HAP-1 (cell line): ENCODE measurements around the gene MAP7D2.

ENCODE experiments used
- DNase-seq, 2 experiments: peaks; one replicate each; pipeline ENCODE4 v3.0.0-alpha.2; 2016 to 2020; ENCODE audit warnings: low spot score in 2 of 2
- H3K27me3 ChIP-seq: fragments of 250-450 bp; sonication (Bioruptor Pico); 2 replicates; pipeline ENCODE4 v1.5.1; 2020; ENCODE audit warnings: low read depth, mild to moderate bottlenecking, moderate library complexity
- H3K36me3 ChIP-seq: fragments of 250-450 bp; sonication (Bioruptor Pico); replicated peaks from 2 replicates; pipeline ENCODE4 v1.5.1; 2020; ENCODE audit warnings: mild to moderate bottlenecking
- H3K4me1 ChIP-seq: fragments of 250-450 bp; sonication (Bioruptor Pico); 2 replicates; pipeline ENCODE4 v1.5.1; 2020; ENCODE audit warnings: mild to moderate bottlenecking
- H3K4me3 ChIP-seq: fragments of 250-450 bp; sonication (Bioruptor Pico); 2 replicates; pipeline ENCODE4 v1.5.1; 2020; ENCODE audit warnings: mild to moderate bottlenecking, moderate library complexity
- H3K9me3 ChIP-seq: fragments of 250-450 bp; sonication (Bioruptor Pico); 2 replicates; pipeline ENCODE4 v1.5.1; 2020; ENCODE audit warnings: mild to moderate bottlenecking, moderate library complexity
- in situ Hi-C: fragments of 300-500 bp; cut with MboI; formaldehyde crosslinking; loops from 3 replicates; pipeline ENCODE4 v1.14.3; 2020; ENCODE audit warnings: low sequenced_read_pairs, inconsistent platforms, mixed read lengths

The MAP7D2 gene

GRCh38 chrX:20007962-20008622 lies 108.6 kb downstream of the MAP7D2 start:
- Histone ChIP-seq H3K4me1 (peaks cover 22% of the 10 kb centered on the region), H3K9me3 (no peaks in the 10 kb centered on the region), H3K27me3 (no peaks in the 10 kb centered on the region), H3K36me3 (no peaks in the 10 kb centered on the region), H3K4me3 (no peak overlapping the region)
- DNase-seq: no peak
- in situ Hi-C loops: no loop called here

- Histone ChIP-seq H3K27me3 (no peaks in the 10 kb centered on the region), H3K4me3 (no peak overlapping the region), H3K4me1 (peaks cover 22% of the 10 kb centered on the region), H3K36me3 (no peaks in the 10 kb centered on the region), H3K9me3 (no peaks in the 10 kb centered on the region)
- no peak for DNase-seq
- in situ Hi-C loops: no loop called here
These were observed 110.8 kb downstream of the MAP7D2 start for GRCh38 chrX:20005883-20006282.

- H3K27me3 ChIP-seq: no peaks in the 10 kb centered on the region
- H3K4me1 ChIP-seq: peaks cover under 1% of the 10 kb centered on the region
- in situ Hi-C loops: no loop called here
- H3K9me3 ChIP-seq: no peaks in the 10 kb centered on the region
- no peak for DNase-seq
- H3K36me3 ChIP-seq: no peaks in the 10 kb centered on the region
- no peak overlapping the region for H3K4me3 ChIP-seq
These were observed 115.1 kb downstream of the MAP7D2 start for GRCh38 chrX:20001588-20001987.

- H3K36me3 ChIP-seq: no peaks in the 10 kb centered on the region
- peak overlapping the region; percentile 87 for H3K4me3 ChIP-seq
- no peaks in the 10 kb centered on the region for H3K9me3 ChIP-seq
- in situ Hi-C loops: no loop called here
- no peaks in the 10 kb centered on the region for H3K27me3 ChIP-seq
- no peak for DNase-seq
- peaks cover 8% of the 10 kb centered on the region for H3K4me1 ChIP-seq
These were observed 125.4 kb downstream of the MAP7D2 start for GRCh38 chrX:19991350-19991718.

- no peaks in the 10 kb centered on the region for H3K36me3 ChIP-seq
- no peaks in the 10 kb centered on the region for H3K9me3 ChIP-seq
- peaks cover 9% of the 10 kb centered on the region for H3K4me1 ChIP-seq
- in situ Hi-C loops: no loop called here
- peak within 1 kb of the TSS; percentile 87 for H3K4me3 ChIP-seq
- H3K27me3 ChIP-seq: no peaks in the 10 kb centered on the region
- peak; percentile 90 to 96 for DNase-seq
These were observed 126.0 kb downstream of the MAP7D2 start, which contains the start of gene BCLAF3 for GRCh38 chrX:19990556-19991349. TSS of gene BCLAF3 (minus strand) at chrX:19991061. CDS start at chrX:19970264, 20,797 bp downstream.

- in situ Hi-C loops: no loop called here
- Histone ChIP-seq H3K4me3 (peak overlapping the region; percentile 87), H3K36me3 (no peaks in the 10 kb centered on the region), H3K9me3 (no peaks in the 10 kb centered on the region), H3K27me3 (no peaks in the 10 kb centered on the region), H3K4me1 (peaks cover 9% of the 10 kb centered on the region)
- no peak for DNase-seq
These were observed 126.6 kb downstream of the MAP7D2 start for GRCh38 chrX:19990151-19990555.

- in situ Hi-C loops: no loop called here
- Histone ChIP-seq H3K4me3 (no peak overlapping the region), H3K36me3 (no peaks in the 10 kb centered on the region), H3K27me3 (no peaks in the 10 kb centered on the region), H3K4me1 (peaks cover 11% of the 10 kb centered on the region), H3K9me3 (no peaks in the 10 kb centered on the region)
- no peak for DNase-seq
These were observed 128.9 kb downstream of the MAP7D2 start for GRCh38 chrX:19987856-19988255.

GRCh38 chrX:19986531-19986930 lies 130.2 kb downstream of the MAP7D2 start:
- no peaks in the 10 kb centered on the region for H3K27me3 ChIP-seq
- H3K36me3 ChIP-seq: no peaks in the 10 kb centered on the region
- DNase-seq: no peak
- H3K4me1 ChIP-seq: peaks cover 20% of the 10 kb centered on the region
- in situ Hi-C loops: no loop called here
- H3K4me3 ChIP-seq: no peak overlapping the region
- no peaks in the 10 kb centered on the region for H3K9me3 ChIP-seq

- Histone ChIP-seq H3K27me3 (no peaks in the 10 kb centered on the region), H3K4me3 (peak overlapping the region; percentile 3), H3K4me1 (peaks cover 16% of the 10 kb centered on the region), H3K9me3 (peaks cover 8% of the 10 kb centered on the region), H3K36me3 (no peaks in the 10 kb centered on the region)
- in situ Hi-C loops: no loop called here
- peak; percentile 76 to 81 for DNase-seq
These were observed 134.8 kb downstream of the MAP7D2 start for GRCh38 chrX:19981947-19982346.

GRCh38 chrX:19975845-19976244 lies 140.9 kb downstream of the MAP7D2 start:
- Histone ChIP-seq H3K4me3 (no peak overlapping the region), H3K9me3 (peaks cover 8% of the 10 kb centered on the region), H3K27me3 (no peaks in the 10 kb centered on the region), H3K4me1 (peaks cover 14% of the 10 kb centered on the region), H3K36me3 (no peaks in the 10 kb centered on the region)
- in situ Hi-C loops: no loop called here
- DNase-seq: no peak

- H3K4me1 ChIP-seq: peaks cover 18% of the 10 kb centered on the region
- peaks cover 4% of the 10 kb centered on the region for H3K9me3 ChIP-seq
- no peaks in the 10 kb centered on the region for H3K36me3 ChIP-seq
- H3K27me3 ChIP-seq: no peaks in the 10 kb centered on the region
- no peak overlapping the region for H3K4me3 ChIP-seq
- in situ Hi-C loops: no loop called here
- DNase-seq: no peak
These were observed 143.7 kb downstream of the MAP7D2 start for GRCh38 chrX:19972984-19973383.

GRCh38 chrX:19968276-19968675 lies 148.4 kb downstream of the MAP7D2 start:
- H3K4me3 ChIP-seq: no peak overlapping the region
- peaks cover 23% of the 10 kb centered on the region for H3K4me1 ChIP-seq
- DNase-seq: no peak
- peaks cover 6% of the 10 kb centered on the region for H3K36me3 ChIP-seq
- H3K9me3 ChIP-seq: no peaks in the 10 kb centered on the region
- no peaks in the 10 kb centered on the region for H3K27me3 ChIP-seq
- in situ Hi-C loops: no loop called here

- H3K9me3 ChIP-seq: no peaks in the 10 kb centered on the region
- DNase-seq: no peak
- H3K4me1 ChIP-seq: peaks cover 11% of the 10 kb centered on the region
- H3K36me3 ChIP-seq: peaks cover 6% of the 10 kb centered on the region
- H3K27me3 ChIP-seq: no peaks in the 10 kb centered on the region
- no peak overlapping the region for H3K4me3 ChIP-seq
- in situ Hi-C loops: no loop called here
These were observed 150.7 kb downstream of the MAP7D2 start for GRCh38 chrX:19966056-19966455.

- H3K36me3 ChIP-seq: peaks cover 6% of the 10 kb centered on the region
- in situ Hi-C loops: no loop called here
- no peak overlapping the region for H3K4me3 ChIP-seq
- H3K4me1 ChIP-seq: peaks cover 6% of the 10 kb centered on the region
- no peak for DNase-seq
- no peaks in the 10 kb centered on the region for H3K9me3 ChIP-seq
- no peaks in the 10 kb centered on the region for H3K27me3 ChIP-seq
These were observed 152.5 kb downstream of the MAP7D2 start for GRCh38 chrX:19964017-19964710.
